SK-N-MC (cell line): ENCODE measurements around the gene ZCCHC14.
"Not testable (repeated sequence)": the region's sequence is repeated elsewhere in the genome, so short reads cannot be mapped to it uniquely, and the experiment has no call there.

Source experiments
- DNase-seq: peaks from one replicate; pipeline ENCODE4 v3.0.0-alpha.2; 2011; ENCODE audit warnings: low read depth, low spot score
- H3K27ac ChIP-seq: fragments of 200-600 bp; sonication (generic); 2 replicates; pipeline ENCODE4 v1.5.1; 2016; ENCODE audit warnings: mixed run types
- H3K36me3 ChIP-seq: fragments of 200-600 bp; sonication (generic); 2 replicates; pipeline ENCODE4 v1.6.1; 2017; ENCODE audit warnings: antibody characterized with exemption, low read length, mixed read lengths; ENCODE audit not compliant: insufficient read depth
- H3K4me3 ChIP-seq: fragments of 200-600 bp; sonication (generic); 2 replicates; pipeline ENCODE4 v1.5.1; 2016
- H3K9ac ChIP-seq: fragments of 200-600 bp; sonication (generic); 2 replicates; pipeline ENCODE4 v1.8.0; 2017; ENCODE audit warnings: mixed run types, mixed read lengths; ENCODE audit not compliant: insufficient read length
- H3K9me3 ChIP-seq: fragments of 200-600 bp; sonication (generic); 2 replicates; pipeline ENCODE4 v1.6.1; 2017; ENCODE audit warnings: low read depth, mild to moderate bottlenecking, antibody characterized with exemption, low read length, moderate library complexity, mixed read lengths
- EZH2 ChIP-seq: fragments of 200-600 bp; sonication (generic); IDR thresholded peaks from one replicate; pipeline ENCODE4 v1.6.1; 2017; ENCODE audit warnings: antibody characterized with exemption
- FOXP2 ChIP-seq: optimal IDR thresholded peaks from 2 replicates; pipeline ENCODE3; 2011; ENCODE audit warnings: mild to moderate bottlenecking, moderate library complexity; ENCODE audit not compliant: insufficient read depth; ENCODE audit errors: extremely low read length, control extremely low read depth
- POLR2AphosphoS5 ChIP-seq: IDR thresholded peaks from 2 replicates; pipeline ENCODE4 v1.6.1; 2012; ENCODE audit warnings: mild to moderate bottlenecking, low read depth, low read length, borderline replicate concordance

ZCCHC14 gene

GRCh38 chr16:87368029-87368770 lies 124.6 kb downstream of the ZCCHC14 start:
- Histone ChIP-seq H3K4me3 (no peak overlapping the region), H3K9ac (no peak overlapping the region), H3K9me3 (no peaks in the 10 kb centered on the region), H3K36me3 (no peaks in the 10 kb centered on the region), H3K27ac (no peak overlapping the region)
- TF ChIP-seq EZH2 (no peak), POLR2AphosphoS5 (no peak), FOXP2 (no peak)
- DNase-seq, result no peak

GRCh38 chr16:87367529-87367928 lies 125.3 kb downstream of the ZCCHC14 start:
- DNase-seq, result no peak
- Histone ChIP-seq H3K4me3 (no peak overlapping the region), H3K9ac (no peak overlapping the region), H3K36me3 (no peaks in the 10 kb centered on the region), H3K9me3 (no peaks in the 10 kb centered on the region), H3K27ac (no peak overlapping the region)
- no peak for TF ChIP-seq EZH2
- no peak for TF ChIP-seq FOXP2
- no peak for TF ChIP-seq POLR2AphosphoS5

- TF ChIP-seq FOXP2 (no peak), EZH2 (no peak), POLR2AphosphoS5 (no peak)
- H3K9ac ChIP-seq, result no peak overlapping the region
- H3K36me3 ChIP-seq, result no peaks in the 10 kb centered on the region
- no peak overlapping the region for H3K4me3 ChIP-seq
- no peaks in the 10 kb centered on the region for H3K9me3 ChIP-seq
- H3K27ac ChIP-seq, result no peak overlapping the region
- no peak for DNase-seq
Measured at GRCh38 chr16:87366930-87367329, 125.9 kb downstream of the ZCCHC14 start.

- no peak for TF ChIP-seq FOXP2
- TF ChIP-seq EZH2, result no peak
- TF ChIP-seq POLR2AphosphoS5, result no peak
- no peak for DNase-seq
Measured at GRCh38 chr16:87366288-87366687, 126.5 kb downstream of the ZCCHC14 start.

GRCh38 chr16:87365021-87365713 lies 127.7 kb downstream of the ZCCHC14 start:
- Histone ChIP-seq H3K9me3 (no peaks in the 10 kb centered on the region), H3K36me3 (no peaks in the 10 kb centered on the region), H3K4me3 (no peak overlapping the region), H3K27ac (no peak overlapping the region), H3K9ac (no peak overlapping the region)
- DNase-seq, result no peak
- TF ChIP-seq POLR2AphosphoS5 (no peak), FOXP2 (no peak), EZH2 (no peak)

More at GRCh38 chr16:87366288-87366687, 126.5 kb downstream of the ZCCHC14 start:
- Histone ChIP-seq H3K4me3 (no peak overlapping the region), H3K36me3 (no peaks in the 10 kb centered on the region), H3K9ac (no peak overlapping the region), H3K27ac (no peak overlapping the region), H3K9me3 (no peaks in the 10 kb centered on the region)

- Histone ChIP-seq H3K9me3 (no peaks in the 10 kb centered on the region), H3K36me3 (no peaks in the 10 kb centered on the region), H3K27ac (no peak overlapping the region), H3K4me3 (no peak overlapping the region), H3K9ac (no peak overlapping the region)
- no peak for DNase-seq
- TF ChIP-seq POLR2AphosphoS5, result no peak
- TF ChIP-seq FOXP2, result no peak
- no peak for TF ChIP-seq EZH2
Measured at GRCh38 chr16:87363771-87364455, 128.9 kb downstream of the ZCCHC14 start.

GRCh38 chr16:87362828-87363559 lies 129.8 kb downstream of the ZCCHC14 start:
- not testable (repeated sequence) for H3K27ac ChIP-seq, H3K36me3 ChIP-seq

GRCh38 chr16:87361916-87362619 lies 130.8 kb downstream of the ZCCHC14 start:
- Histone ChIP-seq H3K9ac (no peak overlapping the region), H3K9me3 (no peaks in the 10 kb centered on the region), H3K27ac (no peak overlapping the region), H3K4me3 (no peak overlapping the region), H3K36me3 (no peaks in the 10 kb centered on the region; the same call in 1 of the 2 replicates)
- TF ChIP-seq EZH2 (no peak), FOXP2 (no peak), POLR2AphosphoS5 (no peak)
- no peak for DNase-seq

More at GRCh38 chr16:87362828-87363559, 129.8 kb downstream of the ZCCHC14 start:
- H3K9me3 ChIP-seq, H3K4me3 ChIP-seq, H3K9ac ChIP-seq, DNase-seq: not testable (repeated sequence)
